Brain pericyte (primary cell): Measurements from ENCODE around the gene HMSD.

Experiments used
- DNase-seq: peaks from one replicate; pipeline ENCODE4 v3.0.0-alpha.2; 2012; ENCODE audit warnings: low read depth, low spot score

The HMSD gene

GRCh38 chr18:63956755-63957154, 7.7 kb downstream of the HMSD start:
- DNase-seq, result no peak

GRCh38 chr18:63960891-63961290, 11.8 kb downstream of the HMSD start:
- DNase-seq, result no peak

- no peak for DNase-seq
Measured at GRCh38 chr18:63961435-63961980, 12.4 kb downstream of the HMSD start.

- DNase-seq, result no peak
Measured at GRCh38 chr18:63962137-63962536, 13.0 kb downstream of the HMSD start.

GRCh38 chr18:63963615-63964256, 14.6 kb downstream of the HMSD start:
- DNase-seq, result no peak

- no peak for DNase-seq
Measured at GRCh38 chr18:63964908-63965307, 15.8 kb downstream of the HMSD start.

- DNase-seq, result no peak
Measured at GRCh38 chr18:63965716-63966330, 16.7 kb downstream of the HMSD start.

GRCh38 chr18:63969942-63970808, 21.1 kb downstream of the HMSD start, which contains the start of gene SERPINB8:
Gene SERPINB8, plus strand, starts transcription at chr18:63970081. Its CDS starts 8,228 bp downstream, at chr18:63978309.
- DNase-seq, result peak; percentile 59

GRCh38 chr18:63970809-63971205, 21.7 kb downstream of the HMSD start:
- DNase-seq, result no peak

- no peak for DNase-seq
Measured at GRCh38 chr18:63971320-63972001, 22.4 kb downstream of the HMSD start.

- no peak for DNase-seq
Measured at GRCh38 chr18:63972002-63972376, 22.9 kb downstream of the HMSD start.

GRCh38 chr18:63974991-63975390, 25.9 kb downstream of the HMSD start:
- DNase-seq, result no peak

- no peak for DNase-seq
Measured at GRCh38 chr18:63975628-63976027, 26.5 kb downstream of the HMSD start.

GRCh38 chr18:63977040-63977439, 27.9 kb downstream of the HMSD start:
- DNase-seq, result no peak

GRCh38 chr18:63979409-63979920, 30.4 kb downstream of the HMSD start:
- DNase-seq, result no peak

- DNase-seq, result no peak
Measured at GRCh38 chr18:63980027-63980426, 30.9 kb downstream of the HMSD start.

- no peak for DNase-seq
Measured at GRCh38 chr18:63980896-63981460, 31.9 kb downstream of the HMSD start.

GRCh38 chr18:63981719-63982118, 32.6 kb downstream of the HMSD start:
- DNase-seq, result no peak

GRCh38 chr18:63982361-63982760, 33.3 kb downstream of the HMSD start:
- DNase-seq, result no peak

- DNase-seq, result no peak
Measured at GRCh38 chr18:63986885-63987284, 37.8 kb downstream of the HMSD start.

- DNase-seq, result no peak
Measured at GRCh38 chr18:63987743-63988142, 38.6 kb downstream of the HMSD start.
